Stimulated activated CD4-positive, alpha-beta T cell treated with anti-CD3 and anti-CD28 coated beads, Interleukin-1b, Interleukin-23, amount 100 ng/mL, for 4 hours (primary cell): ENCODE measurements around the gene BACH2.
"Not testable (repeated sequence)": the region's sequence is repeated elsewhere in the genome, so short reads cannot be mapped to it uniquely, and the experiment has no call there.

ENCODE experiments used
- DNase-seq, 2 donors: peaks; one replicate each; pipeline ENCODE4 v3.0.0-alpha.2; 2020; ENCODE audit warnings: low read depth in 2 of 2

Gene BACH2

GRCh38 chr6:89972025-89972381, 324.6 kb downstream of the BACH2 start:
- DNase-seq, result no peak

- not testable (repeated sequence) for DNase-seq
Measured at GRCh38 chr6:89971338-89972024, 325.2 kb downstream of the BACH2 start.

GRCh38 chr6:89970609-89971337, 325.9 kb downstream of the BACH2 start:
- DNase-seq, result no peak

GRCh38 chr6:89970072-89970471, 326.6 kb downstream of the BACH2 start:
- no peak for DNase-seq

DNA sequence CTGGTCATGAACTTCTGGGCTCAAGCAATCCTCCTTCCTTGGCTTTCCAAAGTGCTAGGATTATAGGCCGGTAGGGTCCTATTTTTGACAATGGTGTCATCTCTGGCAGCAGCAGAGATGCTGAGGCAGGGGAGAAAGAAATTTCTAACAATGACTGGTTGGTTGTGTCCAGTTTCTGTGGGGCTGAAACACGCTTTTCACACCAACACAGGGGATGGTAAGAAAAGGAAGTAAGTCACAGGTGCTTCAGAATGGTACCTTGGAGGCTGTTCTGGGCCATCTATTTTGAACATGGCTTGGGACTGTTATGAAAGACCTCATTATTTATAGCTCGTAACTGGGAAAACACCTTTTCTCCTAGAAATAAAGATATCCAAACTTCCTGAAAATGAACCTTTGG, 329.7 kb downstream of the BACH2 start:
- DNase-seq, result no peak

DNA sequence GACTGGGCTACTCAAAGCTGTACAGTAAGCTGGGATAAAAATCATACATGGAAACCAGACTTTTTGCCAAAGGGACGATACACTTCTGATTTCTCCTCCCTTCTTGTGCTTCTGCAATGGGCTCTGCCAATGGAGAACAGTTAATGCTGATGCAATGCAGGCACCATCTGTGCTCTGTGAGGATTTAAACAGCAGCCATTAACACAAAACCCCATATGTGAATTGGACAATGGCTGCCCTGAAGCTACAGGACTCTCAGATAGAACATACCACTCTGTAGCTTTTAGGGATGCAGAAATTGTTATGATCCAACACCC, 330.5 kb downstream of the BACH2 start:
- DNase-seq, result no peak

GRCh38 chr6:89965441-89966227, 331.0 kb downstream of the BACH2 start:
- no peak for DNase-seq

DNA sequence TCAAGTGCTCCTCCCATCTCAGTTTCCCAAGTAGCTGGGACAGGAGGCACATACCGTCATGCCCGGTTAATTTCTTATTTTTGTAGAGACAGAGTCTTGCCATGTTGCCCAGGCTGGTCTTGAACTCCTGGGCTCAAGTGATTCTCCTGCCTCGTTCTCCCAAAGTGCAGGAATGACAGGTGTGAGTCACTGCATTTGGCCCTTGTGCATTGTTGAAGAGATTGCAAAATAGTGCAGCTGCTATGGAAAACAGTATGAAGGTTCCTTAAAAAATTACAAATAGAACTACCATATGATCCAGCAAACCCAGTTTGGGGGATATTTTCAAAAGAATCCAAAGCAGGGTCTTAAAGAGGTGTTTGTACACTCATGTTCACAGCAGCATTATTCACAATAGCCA, 333.3 kb downstream of the BACH2 start:
- DNase-seq, result no peak

DNA sequence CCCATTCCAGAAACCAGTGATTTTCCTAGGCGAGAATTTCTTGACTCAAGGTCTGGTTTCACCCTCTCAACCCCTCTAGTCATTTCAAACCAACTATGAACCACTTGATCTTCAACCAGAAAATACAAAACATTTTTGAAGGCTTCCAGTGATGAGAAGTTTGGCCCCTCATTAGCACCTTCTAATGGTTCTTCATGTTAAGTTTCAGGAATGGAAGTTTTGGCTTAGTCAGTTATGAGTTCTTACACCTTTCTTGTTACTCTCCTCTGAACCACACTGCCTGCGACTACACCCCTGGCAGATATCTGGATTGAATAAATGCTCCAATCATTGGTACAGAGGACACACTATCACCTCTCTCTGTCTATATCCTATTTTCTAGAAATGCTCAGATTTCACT, 335.2 kb downstream of the BACH2 start:
- no peak for DNase-seq

DNA sequence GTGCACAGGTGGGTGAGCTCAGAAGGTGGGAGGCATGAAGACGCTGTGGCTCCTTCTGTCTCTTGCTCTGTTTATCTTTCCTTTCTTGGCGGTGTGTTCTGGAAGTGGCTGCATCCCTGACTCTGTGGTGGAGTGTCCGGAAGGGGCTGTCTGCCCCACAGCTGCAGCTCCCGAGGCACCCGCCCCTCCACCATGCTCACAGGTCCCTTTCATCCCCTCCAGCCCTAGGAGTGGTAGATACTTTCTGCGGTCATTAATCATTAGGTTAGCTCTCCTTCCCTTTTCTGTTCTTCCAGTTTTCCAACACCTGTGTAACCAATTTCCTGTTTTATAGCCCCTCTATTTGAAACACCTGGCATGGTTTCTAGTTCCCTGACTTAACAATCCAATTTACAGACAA, 336.8 kb downstream of the BACH2 start:
- no peak for DNase-seq

DNA sequence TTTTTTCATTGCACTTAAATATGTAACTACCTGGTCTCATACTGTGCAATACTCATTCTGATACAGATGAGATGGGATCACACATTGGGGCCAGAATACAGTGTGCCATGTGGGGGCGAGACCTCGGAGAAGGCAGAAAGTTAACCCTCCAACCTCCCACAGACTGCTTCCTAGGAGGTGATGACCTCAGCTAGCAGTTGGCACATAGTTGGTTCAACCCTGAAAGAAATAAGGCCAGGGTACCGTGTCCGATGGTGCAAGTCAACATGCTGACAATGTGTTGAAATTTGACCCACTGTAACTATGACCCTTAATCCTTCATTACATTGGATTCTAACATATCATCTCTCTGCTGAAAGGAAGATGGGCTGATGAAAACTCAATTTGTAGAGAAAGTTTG, 340.5 kb downstream of the BACH2 start:
- no peak for DNase-seq

DNA sequence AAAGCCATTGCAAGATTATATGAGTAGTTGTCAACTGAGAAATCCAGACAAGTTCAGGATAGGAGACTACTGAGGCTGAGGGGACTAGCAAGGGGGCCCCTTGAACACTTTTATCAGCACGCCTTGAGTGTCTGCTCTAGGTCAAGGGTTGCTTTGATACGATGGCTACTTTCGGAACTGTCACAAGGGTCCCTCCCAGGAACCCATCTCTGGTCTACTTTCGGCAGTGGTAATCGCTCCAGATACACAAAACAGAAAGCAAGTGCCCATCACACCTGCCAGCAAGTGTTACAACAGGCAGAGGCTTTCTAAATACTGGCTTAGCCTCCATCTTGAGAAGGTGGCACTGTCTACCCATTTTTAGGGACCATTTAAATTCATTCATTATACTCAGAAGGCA, 341.3 kb downstream of the BACH2 start:
- DNase-seq, result no peak

DNA sequence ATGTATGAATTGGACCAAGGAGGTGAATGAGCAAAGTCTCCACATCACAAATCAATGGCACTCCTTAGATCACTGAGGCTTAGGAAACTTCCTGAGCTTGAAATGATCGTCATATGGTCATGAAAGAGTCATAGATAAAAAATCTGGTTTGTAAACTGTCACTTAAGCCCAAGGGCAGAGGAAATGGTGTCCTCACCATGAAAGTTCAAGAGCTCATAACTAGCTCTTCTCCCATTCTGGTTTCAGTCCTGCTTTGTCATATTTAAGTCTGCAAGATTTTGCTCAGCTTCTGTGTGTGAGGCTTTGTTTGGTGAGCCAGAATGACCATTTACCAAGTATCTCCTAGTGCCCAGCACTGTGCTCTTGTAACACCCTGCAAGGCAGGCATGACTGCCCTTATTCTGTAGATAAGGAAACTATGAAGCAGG, 341.9 kb downstream of the BACH2 start:
- no peak for DNase-seq

DNA sequence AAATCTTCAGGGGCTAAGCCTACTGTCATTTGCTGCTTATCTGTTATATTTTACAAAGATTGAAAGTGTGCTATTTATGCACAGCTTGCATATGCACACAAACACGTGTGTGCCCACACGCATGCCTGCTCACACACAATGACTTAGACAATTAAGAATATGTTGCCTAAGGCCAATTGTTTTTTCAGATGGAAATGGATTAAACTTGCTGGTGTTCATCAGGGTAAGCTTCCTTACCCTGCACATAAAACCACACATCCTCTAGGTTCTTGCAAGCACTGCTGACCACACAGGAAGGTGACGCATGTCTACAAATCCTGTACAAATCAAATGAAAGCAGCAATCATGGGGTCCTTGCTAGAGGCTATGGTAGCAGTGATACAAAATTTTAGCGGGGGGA, 344.0 kb downstream of the BACH2 start:
- peak in 1 of 2 donors; percentile 33 for DNase-seq

GRCh38 chr6:89952105-89952671, 344.5 kb downstream of the BACH2 start:
- no peak for DNase-seq

DNA sequence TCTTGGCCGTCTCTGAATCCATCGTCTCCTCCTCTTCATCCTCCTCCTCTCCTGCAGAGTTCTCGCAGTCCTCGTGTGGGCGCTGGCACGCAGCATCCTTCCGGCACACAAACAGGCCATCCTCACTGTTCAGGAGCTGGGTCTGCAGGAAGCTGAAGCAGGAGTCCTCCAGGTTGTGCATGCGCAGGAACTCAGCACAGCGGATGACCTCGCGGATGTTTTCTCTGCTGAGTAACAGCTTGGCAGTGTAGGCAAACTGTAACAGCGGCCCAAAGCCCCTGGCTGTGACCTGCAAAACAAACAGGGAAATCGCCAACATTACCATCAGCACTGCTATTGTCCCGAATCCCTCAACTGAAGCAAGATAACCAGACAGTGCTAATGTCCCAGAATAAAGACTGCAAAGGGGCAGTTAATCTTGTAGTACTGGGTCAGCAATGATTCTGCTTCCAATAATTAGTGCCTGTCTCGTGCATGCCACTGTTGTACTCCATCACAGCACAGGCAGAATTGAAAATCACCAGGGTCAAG, 345.0 kb downstream of the BACH2 start:
- no peak for DNase-seq

DNA sequence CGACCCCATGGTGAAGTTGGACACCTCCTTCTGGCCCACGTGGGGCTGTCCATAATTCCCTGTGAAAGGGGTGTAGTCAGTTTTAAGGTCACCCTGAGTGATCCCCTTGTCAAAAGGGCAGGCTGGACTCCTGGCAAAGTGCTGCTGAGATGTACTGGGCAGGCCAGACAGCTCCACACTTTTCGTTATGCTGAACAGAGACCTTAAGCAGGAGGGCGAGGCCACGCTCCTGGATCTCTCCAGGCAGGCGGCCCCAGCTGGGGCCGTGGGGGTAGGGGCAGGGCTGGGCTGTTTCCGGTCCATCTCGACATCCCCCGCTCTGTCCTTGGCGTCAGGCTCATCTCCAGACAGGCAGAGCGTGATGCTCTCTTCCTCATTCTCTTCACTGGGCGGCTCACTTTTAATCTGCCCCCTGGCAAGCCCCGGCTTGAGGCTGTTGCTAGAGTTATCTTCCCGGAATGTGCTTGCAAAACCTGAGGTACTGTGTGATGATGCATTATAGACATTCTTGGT, 345.7 kb downstream of the BACH2 start:
- no peak for DNase-seq

DNA sequence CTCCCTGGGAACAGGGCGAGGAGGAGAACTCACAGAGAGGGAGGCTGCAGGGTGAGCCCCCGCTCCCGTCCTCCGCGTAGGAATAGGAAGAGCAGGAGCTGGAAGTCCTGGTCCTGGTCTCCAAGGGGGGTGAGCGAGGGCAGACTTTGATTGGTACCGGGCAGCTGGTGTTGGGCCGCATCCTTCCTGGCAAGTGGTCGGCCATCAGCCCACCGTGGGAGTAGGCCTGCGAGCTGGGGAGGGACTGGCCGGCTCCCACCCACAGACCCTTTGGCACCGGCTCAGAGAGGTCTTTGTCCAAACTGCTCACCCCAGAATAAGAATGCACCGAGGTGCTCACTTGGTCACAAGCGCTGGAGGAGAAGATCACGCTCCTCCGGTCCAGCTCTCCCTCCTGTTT, 346.2 kb downstream of the BACH2 start:
- DNase-seq, result no peak

- DNase-seq, result no peak
Measured at GRCh38 chr6:89948876-89949275, 347.8 kb downstream of the BACH2 start.

DNA sequence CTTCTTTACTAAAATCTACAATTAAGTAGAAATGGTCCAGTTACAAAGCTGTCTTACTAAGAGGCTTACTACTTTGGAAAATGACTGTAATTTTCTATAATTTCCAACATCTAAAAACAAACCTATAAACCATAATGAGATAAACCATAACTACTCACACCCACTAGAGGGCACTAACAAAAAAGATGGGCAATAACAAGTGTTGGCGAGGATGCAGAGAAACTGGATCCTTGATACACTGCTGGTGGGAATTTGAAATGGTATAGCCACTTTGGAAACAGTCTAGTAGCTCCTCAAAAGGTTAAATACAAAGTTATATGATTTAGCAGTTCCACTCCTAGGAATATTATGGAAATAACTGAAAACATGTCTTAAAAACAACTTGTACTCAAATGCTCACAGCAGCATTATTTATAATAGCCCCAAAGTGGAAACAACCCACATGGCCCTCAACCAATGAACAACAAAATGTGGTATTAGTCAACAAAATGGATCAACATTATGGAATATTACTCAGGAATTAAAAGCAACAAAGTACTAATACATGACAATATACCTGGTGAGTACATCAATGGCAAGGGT, 351.7 kb downstream of the BACH2 start:
- DNase-seq, result no peak

DNA sequence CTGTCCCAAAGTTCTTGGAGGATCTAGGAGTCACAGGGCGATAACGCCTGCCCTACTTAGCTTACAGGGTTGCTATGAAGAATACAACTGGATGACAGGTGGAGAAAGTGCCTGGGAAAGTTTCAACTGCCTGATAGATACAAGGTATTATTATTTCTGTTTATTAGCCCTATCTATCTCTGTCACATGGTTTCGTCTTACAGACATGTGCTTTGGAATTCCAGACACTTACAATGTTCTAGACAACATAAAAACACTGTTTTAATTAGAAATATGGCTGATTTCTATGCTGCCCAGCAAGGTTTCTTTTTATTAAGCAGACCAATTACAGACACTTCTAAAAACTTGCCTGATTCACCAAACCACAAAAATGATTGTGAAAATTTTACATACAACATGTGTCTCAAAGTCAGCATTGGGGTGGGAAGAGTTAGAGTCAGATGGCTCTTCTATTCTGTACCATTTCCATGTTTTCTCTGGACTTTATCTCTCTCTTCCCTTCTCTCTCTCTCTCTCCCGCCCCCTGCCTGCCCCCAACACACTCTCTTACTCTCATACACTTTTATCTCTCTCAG, 352.4 kb downstream of the BACH2 start:
- DNase-seq, result no peak
